Measurements from ENCODE around the gene TMEM50A.
"Not testable (repeated sequence)": the region's sequence is repeated elsewhere in the genome, so short reads cannot be mapped to it uniquely, and the experiment has no call there.

DNA sequence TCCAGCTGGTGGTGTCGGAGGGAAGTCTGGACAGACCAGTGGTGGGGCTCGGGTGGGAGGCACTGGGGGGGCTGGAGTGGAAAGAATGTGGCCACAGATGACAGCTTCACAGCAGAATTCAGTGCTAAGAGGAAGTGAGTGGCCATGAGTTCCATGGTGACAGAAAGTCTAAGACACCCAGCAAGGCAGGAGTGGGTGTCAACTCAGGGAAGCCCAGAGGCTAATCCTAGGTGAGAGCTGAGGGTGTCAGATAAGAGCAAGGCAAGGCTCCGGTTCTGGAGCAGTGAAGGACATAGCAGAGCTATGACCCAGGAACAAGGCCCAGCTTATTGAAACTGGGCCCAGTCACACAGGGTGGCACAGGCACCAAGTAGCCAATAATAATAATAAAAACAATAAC is 35.8 kb upstream of the TMEM50A start:
- TF ChIP-seq ZEB2 (tag by site-specific recombination; IDR thresholded peaks at IDR 0.05); ZNF747 (tag by site-specific recombination; IDR thresholded peaks at IDR 0.05); ZNF221 (tag by site-specific recombination; IDR thresholded peaks at IDR 0.05; ENCODE audit: borderline replicate concordance): not testable (repeated sequence)
